ENCODE measurements around the gene KRTAP5-3. TPM values are rescaled to one million over a fixed set of nuclear protein-coding genes. Genes with fewer than 3 reads are reported as not detected.

Gene KRTAP5-3
- total RNA-seq, 2 donors from 2014 or later = not detected

GRCh38 chr11:1570896-1571759, 37.1 kb downstream of the KRTAP5-3 start:
- H3K36me3 ChIP-seq = no peaks in the 10 kb centered on the region
- peak overlapping the region; percentile 72 to 82 for H3K4me3 ChIP-seq
- H3K27me3 ChIP-seq = no peaks in the 10 kb centered on the region
- peak overlapping the region; percentile 88 to 93 for H3K27ac ChIP-seq
- H3K9me3 ChIP-seq = no peaks in the 10 kb centered on the region
- DNase-seq (ENCODE audit: low spot score) = no peak
- no peak for TF ChIP-seq CTCF (IDR thresholded peaks at IDR 0.05)
- H3K4me1 ChIP-seq = peaks cover 0 to 68% of the 10 kb centered on the region in 2 donors

- peak overlapping the region; percentile 88 to 93 for H3K27ac ChIP-seq
- H3K27me3 ChIP-seq = no peaks in the 10 kb centered on the region
- H3K9me3 ChIP-seq = no peaks in the 10 kb centered on the region
- DNase-seq (ENCODE audit: low spot score) = no peak
- TF ChIP-seq CTCF (IDR thresholded peaks at IDR 0.05) = no peak
- H3K4me3 ChIP-seq = peak overlapping the region in 1 of 2 donors; percentile 72
- peaks cover under 1% of the 10 kb centered on the region for H3K36me3 ChIP-seq
- peaks cover 0 to 69% of the 10 kb centered on the region in 2 donors for H3K4me1 ChIP-seq
Observed at GRCh38 chr11:1570531-1570895, 37.8 kb downstream of the KRTAP5-3 start.

GRCh38 chr11:1570001-1570453, 38.2 kb downstream of the KRTAP5-3 start:
- peak overlapping the region; percentile 88 to 93 for H3K27ac ChIP-seq
- H3K4me3 ChIP-seq = no peak overlapping the region
- H3K4me1 ChIP-seq = peaks cover 0 to 74% of the 10 kb centered on the region in 2 donors

GRCh38 chr11:1569251-1569780, 38.9 kb downstream of the KRTAP5-3 start:
- no peak for TF ChIP-seq CTCF (IDR thresholded peaks at IDR 0.05)
- peaks cover 0 to 78% of the 10 kb centered on the region in 2 donors for H3K4me1 ChIP-seq
- peaks cover 6% of the 10 kb centered on the region for H3K36me3 ChIP-seq
- no peak overlapping the region for H3K4me3 ChIP-seq
- no peaks in the 10 kb centered on the region for H3K27me3 ChIP-seq
- DNase-seq (ENCODE audit: low spot score) = no peak
- H3K9me3 ChIP-seq = no peaks in the 10 kb centered on the region
- peak overlapping the region in 1 of 2 donors; percentile 88 for H3K27ac ChIP-seq

More at GRCh38 chr11:1570001-1570453, 38.2 kb downstream of the KRTAP5-3 start:
- Histone ChIP-seq H3K36me3 (peaks cover 5% of the 10 kb centered on the region), H3K9me3 (no peaks in the 10 kb centered on the region), H3K27me3 (no peaks in the 10 kb centered on the region)
- no peak for TF ChIP-seq CTCF (IDR thresholded peaks at IDR 0.05)
- DNase-seq (ENCODE audit: low spot score) = no peak

GRCh38 chr11:1568441-1568911, 39.8 kb downstream of the KRTAP5-3 start:
- no peaks in the 10 kb centered on the region for H3K27me3 ChIP-seq
- TF ChIP-seq CTCF (IDR thresholded peaks at IDR 0.05) = no peak
- peaks cover 12% of the 10 kb centered on the region for H3K36me3 ChIP-seq
- H3K27ac ChIP-seq = peak overlapping the region in 1 of 2 donors; percentile 53
- no peaks in the 10 kb centered on the region for H3K9me3 ChIP-seq
- no peak overlapping the region for H3K4me3 ChIP-seq
- H3K4me1 ChIP-seq = peaks cover 0 to 74% of the 10 kb centered on the region in 2 donors
- no peak for DNase-seq (ENCODE audit: low spot score)

Data from right atrium auricular region (tissue), 2 donors.